ENCODE data around the gene GRSF1. TPM values are rescaled to one million over a fixed set of nuclear protein-coding genes. Genes with fewer than 3 reads are reported as not detected.

Gene GRSF1
- total and polyA plus RNA-seq, 2 of the 13 experiments (the other 11 are each of a cell fraction or from before 2014, with no cell fraction given), result 66.5 to 103 TPM

DNA sequence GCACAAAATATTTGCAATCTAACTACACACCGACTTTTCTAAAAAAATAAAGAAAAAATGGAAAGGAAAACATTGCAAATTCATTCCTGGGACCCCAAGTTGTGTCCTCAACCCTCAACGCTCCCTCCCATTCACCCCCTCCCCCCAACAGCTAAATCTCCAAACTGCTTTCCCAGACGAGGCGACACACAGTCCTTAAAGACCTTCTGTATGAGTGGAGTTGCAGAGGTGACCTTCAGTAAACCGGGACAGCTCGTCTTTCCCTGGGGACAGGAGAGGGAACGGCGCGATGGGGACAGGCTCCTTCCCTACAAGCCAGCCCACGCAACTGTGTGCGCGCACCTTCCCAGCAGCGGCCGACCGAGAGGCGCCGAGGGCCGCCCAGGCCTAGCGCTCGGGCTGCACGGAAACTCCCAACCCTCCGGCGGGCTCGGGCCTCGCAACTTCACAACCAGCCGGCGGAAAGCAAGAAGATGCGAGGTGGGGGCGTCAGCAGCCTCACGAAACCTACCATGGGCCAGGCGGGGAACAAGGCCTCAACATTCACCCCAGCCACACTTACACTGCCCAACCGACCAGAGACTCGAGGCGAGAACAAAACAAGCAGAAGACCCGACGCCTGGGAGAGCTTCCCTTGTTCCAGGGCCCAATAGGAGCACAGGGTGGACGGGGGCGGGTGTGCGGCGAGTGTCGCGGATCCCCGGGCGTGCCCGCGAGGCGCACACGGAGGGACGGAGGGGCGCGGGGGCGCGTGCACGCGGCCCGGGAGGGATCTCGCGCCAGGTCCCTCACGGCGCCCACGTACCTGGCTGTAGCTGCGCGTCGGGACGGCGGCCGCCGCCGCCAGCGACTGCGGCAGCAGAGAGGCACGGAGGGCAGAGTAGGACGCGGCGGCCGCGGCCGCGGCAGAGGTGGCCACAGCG, 763 bp downstream of the GRSF1 start (continued):
- no peak for TF ChIP-seq ZNF790 (CRISPR knock-in tag; IDR thresholded peaks at IDR 0.05; ENCODE audit: borderline replicate concordance)
- no peak for TF ChIP-seq HHEX (CRISPR knock-in tag; IDR thresholded peaks at IDR 0.05)
- no peak for TF ChIP-seq BHLHE40 (IDR thresholded peaks at IDR 0.05; ENCODE audit: low read length)
- no peak for TF ChIP-seq ZNF850 (CRISPR knock-in tag; conservative IDR thresholded peaks at IDR 0.05)
- TF ChIP-seq ZNF329 (CRISPR knock-in tag; IDR thresholded peaks at IDR 0.05; ENCODE audit: low read depth), result peak; percentile 69; the same call in 1 of the 2 replicates
- peak; percentile 69 for TF ChIP-seq HOXA9 (CRISPR knock-in tag; IDR thresholded peaks at IDR 0.05; ENCODE audit: borderline replicate concordance)
- no peak for TF ChIP-seq ZMYM2 (CRISPR knock-in tag; IDR thresholded peaks at IDR 0.05)
- no peak for TF ChIP-seq HNRNPH1 (optimal IDR thresholded peaks at IDR 0.05; ENCODE audit: low read depth, low read length)
- TF ChIP-seq, protein P1, sequence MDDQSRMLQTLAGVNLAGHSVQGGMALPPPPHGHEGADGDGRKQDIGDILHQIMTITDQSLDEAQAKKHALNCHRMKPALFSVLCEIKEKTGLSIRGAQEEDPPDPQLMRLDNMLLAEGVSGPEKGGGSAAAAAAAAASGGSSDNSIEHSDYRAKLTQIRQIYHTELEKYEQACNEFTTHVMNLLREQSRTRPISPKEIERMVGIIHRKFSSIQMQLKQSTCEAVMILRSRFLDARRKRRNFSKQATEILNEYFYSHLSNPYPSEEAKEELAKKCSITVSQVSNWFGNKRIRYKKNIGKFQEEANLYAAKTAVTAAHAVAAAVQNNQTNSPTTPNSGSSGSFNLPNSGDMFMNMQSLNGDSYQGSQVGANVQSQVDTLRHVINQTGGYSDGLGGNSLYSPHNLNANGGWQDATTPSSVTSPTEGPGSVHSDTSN (CRISPR knock-in tag; IDR thresholded peaks at IDR 0.05; ENCODE audit: borderline replicate concordance), result no peak
- TF ChIP-seq, protein P2, sequence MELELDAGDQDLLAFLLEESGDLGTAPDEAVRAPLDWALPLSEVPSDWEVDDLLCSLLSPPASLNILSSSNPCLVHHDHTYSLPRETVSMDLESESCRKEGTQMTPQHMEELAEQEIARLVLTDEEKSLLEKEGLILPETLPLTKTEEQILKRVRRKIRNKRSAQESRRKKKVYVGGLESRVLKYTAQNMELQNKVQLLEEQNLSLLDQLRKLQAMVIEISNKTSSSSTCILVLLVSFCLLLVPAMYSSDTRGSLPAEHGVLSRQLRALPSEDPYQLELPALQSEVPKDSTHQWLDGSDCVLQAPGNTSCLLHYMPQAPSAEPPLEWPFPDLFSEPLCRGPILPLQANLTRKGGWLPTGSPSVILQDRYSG (CRISPR knock-in tag; IDR thresholded peaks at IDR 0.05), result peak; percentile 64; the same call in 1 of the 2 replicates
- no peak for TF ChIP-seq ISL2 (CRISPR knock-in tag; IDR thresholded peaks at IDR 0.05)
- no peak for TF ChIP-seq CEBPZ (IDR thresholded peaks at IDR 0.05; ENCODE audit: low read length)
- peak; percentile 60; the same call in 1 of the 2 replicates for TF ChIP-seq ZBTB4 (CRISPR knock-in tag; IDR thresholded peaks at IDR 0.05; ENCODE audit: borderline replicate concordance)
- TF ChIP-seq MZF1 (CRISPR knock-in tag; IDR thresholded peaks at IDR 0.05; ENCODE audit: borderline replicate concordance), result no peak
- no peak for TF ChIP-seq PCBP2 (optimal IDR thresholded peaks at IDR 0.05; ENCODE audit: low read depth, low read length, poor library complexity, severe bottlenecking)
